ENCODE data around the gene FGG. TPM values are rescaled to one million over a fixed set of nuclear protein-coding genes. Genes with fewer than 3 reads are reported as not detected.

Gene FGG
- total RNA-seq, 4 donors from 2014 or later = not detected

DNA sequence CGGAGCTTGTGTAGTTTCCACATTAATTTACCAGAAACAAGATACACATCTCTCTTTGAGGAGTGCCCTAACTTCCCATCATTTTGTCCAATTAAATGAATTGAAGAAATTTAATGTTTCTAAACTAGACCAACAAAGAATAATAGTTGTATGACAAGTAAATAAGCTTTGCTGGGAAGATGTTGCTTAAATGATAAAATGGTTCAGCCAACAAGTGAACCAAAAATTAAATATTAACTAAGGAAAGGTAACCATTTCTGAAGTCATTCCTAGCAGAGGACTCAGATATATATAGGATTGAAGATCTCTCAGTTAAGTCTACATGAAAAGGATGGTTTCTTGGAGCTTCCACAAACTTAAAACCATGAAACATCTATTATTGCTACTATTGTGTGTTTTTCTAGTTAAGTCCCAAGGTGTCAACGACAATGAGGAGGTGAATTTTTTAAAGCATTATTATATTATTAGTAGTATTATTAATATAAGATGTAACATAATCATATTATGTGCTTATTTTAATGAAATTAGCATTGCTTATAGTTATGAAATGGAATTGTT is 49.7 kb downstream of the FGG start, which contains the start of gene FGB:
FGB (plus strand) TSS at position 315 of the 558 bp plus-strand sequence; CDS start at position 323, 8 bp downstream.
- Histone ChIP-seq H3K27me3 (no peaks in the 10 kb centered on the region), H3K4me3 (no peak within 1 kb of the TSS), H3K36me3 (no peaks in the 10 kb centered on the region), H3K4me1 (no peaks in the 10 kb centered on the region), H3K27ac (no peak within 1 kb of the TSS), H3K9me3 (no peaks in the 10 kb centered on the region)
- TF ChIP-seq CTCF (IDR thresholded peaks at IDR 0.05) (no peak), EP300 (IDR thresholded peaks at IDR 0.05) (no peak), POLR2A (IDR thresholded peaks at IDR 0.05) (no peak)
- 73% methylated on average over 2 of the region's 2 CpGs for WGBS, 2 donors
- DNase-seq (ENCODE audit: low spot score in 2 of 2) = no peak

DNA sequence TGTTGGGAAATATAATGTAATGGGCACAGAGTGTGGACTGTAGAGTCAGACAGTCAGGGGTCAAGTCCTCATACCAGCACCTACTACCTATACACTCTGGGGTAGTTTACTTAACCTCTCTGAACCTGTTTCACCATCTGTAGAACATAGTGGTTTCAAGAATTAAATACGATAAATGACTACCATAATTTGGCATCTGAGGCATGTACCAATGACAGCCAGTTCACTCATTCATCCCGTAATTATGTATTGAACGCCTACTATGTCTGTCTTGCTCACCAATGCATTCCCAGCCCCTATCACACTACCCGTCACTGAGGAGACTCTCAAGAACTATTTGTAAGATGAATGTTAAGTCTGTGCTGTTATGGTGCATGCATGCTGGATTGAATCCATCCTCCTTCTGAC is 51.6 kb downstream of the FGG start:
- no peaks in the 10 kb centered on the region for H3K9me3 ChIP-seq
- DNase-seq (ENCODE audit: low spot score in 2 of 2) = no peak
- TF ChIP-seq EP300 (IDR thresholded peaks at IDR 0.05) (no peak), POLR2A (IDR thresholded peaks at IDR 0.05) (no peak), CTCF (IDR thresholded peaks at IDR 0.05) (no peak)
- 59 to 61% methylated on average over 4 of the region's 4 CpGs for WGBS, 2 donors
- no peaks in the 10 kb centered on the region for H3K27me3 ChIP-seq
- no peaks in the 10 kb centered on the region for H3K4me1 ChIP-seq
- H3K36me3 ChIP-seq = no peaks in the 10 kb centered on the region
- no peak overlapping the region for H3K4me3 ChIP-seq
- H3K27ac ChIP-seq = no peak overlapping the region

DNA sequence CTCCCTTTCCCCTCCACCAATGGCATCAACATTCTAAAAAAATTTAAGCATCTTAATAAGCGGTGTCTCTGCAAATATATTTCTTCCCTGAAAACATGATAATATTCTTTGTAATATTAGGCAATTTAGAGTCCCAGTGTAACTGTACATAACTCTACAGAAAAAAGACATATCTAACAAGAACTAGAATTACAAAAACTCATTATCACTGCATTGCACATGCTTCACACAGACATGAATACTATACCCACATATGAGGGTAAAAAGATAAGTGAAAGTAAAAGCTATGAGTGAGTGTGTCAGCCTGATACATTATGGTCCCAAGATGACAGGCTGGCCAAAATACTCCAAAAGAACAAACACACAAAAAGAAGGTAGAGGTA is 52.0 kb downstream of the FGG start:
- no peak overlapping the region for H3K4me3 ChIP-seq
- no peak overlapping the region for H3K27ac ChIP-seq
- no peaks in the 10 kb centered on the region for H3K36me3 ChIP-seq
- TF ChIP-seq POLR2A (IDR thresholded peaks at IDR 0.05) (no peak), EP300 (IDR thresholded peaks at IDR 0.05) (no peak)
- no peak for DNase-seq (ENCODE audit: low spot score in 2 of 2)
- no peaks in the 10 kb centered on the region for H3K9me3 ChIP-seq
- H3K27me3 ChIP-seq = no peaks in the 10 kb centered on the region
- WGBS, 2 donors = 92 to 93% methylated on average over 1 of the region's 1 CpG
- no peaks in the 10 kb centered on the region for H3K4me1 ChIP-seq

GRCh38 chr4:154559494-154560418 is 52.7 kb downstream of the FGG start:
- WGBS, 2 donors = 62 to 63% methylated on average over 9 of the region's 9 CpGs
- TF ChIP-seq CTCF (IDR thresholded peaks at IDR 0.05) (peak in 3 of 5 experiments; percentile 26 to 43 (median 40)), EP300 (IDR thresholded peaks at IDR 0.05) (no peak)
- Histone ChIP-seq H3K36me3 (no peaks in the 10 kb centered on the region), H3K4me3 (no peak overlapping the region), H3K9me3 (no peaks in the 10 kb centered on the region), H3K27me3 (no peaks in the 10 kb centered on the region), H3K4me1 (no peaks in the 10 kb centered on the region), H3K27ac (no peak overlapping the region)
- DNase-seq (ENCODE audit: low spot score in 2 of 2) = no peak

DNA sequence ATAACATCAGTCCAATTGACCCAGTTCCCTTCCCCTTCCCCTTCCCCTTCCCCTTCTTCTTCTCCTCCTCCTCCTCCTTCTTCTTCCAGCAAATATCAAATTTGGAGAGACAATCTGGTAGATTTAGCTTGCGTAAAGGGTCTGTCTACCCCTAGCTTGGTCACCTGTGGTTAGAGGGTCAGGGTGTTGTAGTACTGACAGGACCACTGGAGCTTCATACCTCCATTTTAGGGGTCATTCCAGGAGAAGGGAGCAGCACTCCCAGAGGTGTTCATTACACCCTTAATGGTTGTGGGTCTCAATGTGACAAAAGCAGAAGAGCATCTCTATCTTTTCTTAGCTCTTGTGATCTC is 53.3 kb downstream of the FGG start:
- H3K4me1 ChIP-seq = no peaks in the 10 kb centered on the region
- H3K4me3 ChIP-seq = no peak overlapping the region
- H3K9me3 ChIP-seq = no peaks in the 10 kb centered on the region
- TF ChIP-seq EP300 (IDR thresholded peaks at IDR 0.05) = no peak
- TF ChIP-seq POLR2A (IDR thresholded peaks at IDR 0.05) = no peak
- no peak for TF ChIP-seq CTCF (IDR thresholded peaks at IDR 0.05)
- whole genome bisulfite sequencing, 2 donors = 88 to 100% methylated on average over 1 of the region's 1 CpG
- no peak for DNase-seq (ENCODE audit: low spot score in 2 of 2)
- H3K27me3 ChIP-seq = no peaks in the 10 kb centered on the region
- no peaks in the 10 kb centered on the region for H3K36me3 ChIP-seq
- no peak overlapping the region for H3K27ac ChIP-seq

Other genes with a start within 250 kb of the FGG start
- under 1 TPM in 1 of 4 donors, not detected in 3; under 0.01 TPM for gene DCHS2, start 120.9 kb downstream of the FGG start, total RNA-seq
- 10 to 100 TPM; 32.7 to 47.2 (median 36.5) TPM for gene PLRG1, start 62.3 kb downstream of the FGG start, total RNA-seq
- gene FGB, start 49.6 kb downstream of the FGG start, total RNA-seq = not detected
- gene FGA, start 21.9 kb downstream of the FGG start, total RNA-seq = 1 to 10 TPM in 1 of 4 donors, not detected in 3; 7.2 TPM
- 1 to 10 TPM in 1 of 4 donors, under 1 TPM in 2, not detected in 1; 0.42 to 1.1 (median 0.60) TPM for gene LRAT, start 131.3 kb upstream of the FGG start, total RNA-seq
- gene RBM46, start 168.6 kb upstream of the FGG start, total RNA-seq = under 1 TPM in 1 of 4 donors, not detected in 3; 0.39 TPM